HepG2 (cell line): Measurements from ENCODE around the gene ANKRD1. TPM values are rescaled to one million over a fixed set of nuclear protein-coding genes. Genes with fewer than 3 reads are reported as not detected.

Experiments used
- ATAC-seq: fragments of 200-7000 bp; cut with Tn5 transposase; 3 replicates; pipeline ENCODE4 v1.9.1; 2020; ENCODE audit warnings: mild to moderate bottlenecking, moderate library complexity
- BruUV-seq: library from RNA; stranded (reverse); fragments of 400-500 nt; replicated peaks from 2 replicates; lab custom pipeline; 2021; lab: Mats Ljungman, UMichigan
- CTCF ChIA-PET: fragments of 300-600 bp; formaldehyde crosslinking; extraction: SDS; loops from one replicate; lab custom pipeline; 2021; ENCODE audit warnings: low total read pairs, inconsistent platforms, low intra/inter-chr PET ratio; lab: Yijun Ruan, JAX
- POLR2A ChIA-PET: fragments of 350-600 bp; sonication (Branson Sonifier 250); formaldehyde crosslinking; loops from one replicate; lab custom pipeline; 2020; ENCODE audit warnings: antibody characterized with exemption, inconsistent platforms; lab: Yijun Ruan, JAX
- DNase-seq: peaks from one replicate; pipeline ENCODE4 v3.0.0-alpha.2; 2015; ENCODE audit warnings: low spot score
- FAIRE-seq: peaks from 3 replicates; lab custom pipeline; 2011; peaks lifted over from hg19 to GRCh38; lab: Jason Lieb, UNC
- H2AFZ ChIP-seq: one replicate; pipeline ENCODE4 v1.6.1; 2011; ENCODE audit warnings: low read length, inconsistent platforms
- H3K27ac ChIP-seq: fragments of 300-600 bp; 3 replicates; pipeline ENCODE4 v1.8.0; 2011; ENCODE audit warnings: mixed run types, mild to moderate bottlenecking, mixed read lengths, low read length, inconsistent platforms; ENCODE audit not compliant: insufficient read depth; ENCODE audit errors: extremely low read length
- H3K27me3 ChIP-seq, 2 experiments: fragments of 200-600 bp in 1 of 2; 2 replicates in 1 of 2; 3 replicates in 1 of 2; pipeline versions ENCODE4 v1.6.0 to v1.8.0; 2011; ENCODE audit warnings: low read length in 2 of 2, mild to moderate bottlenecking in 2 of 2, moderate library complexity in 2 of 2, inconsistent platforms in 1 of 2; ENCODE audit not compliant: insufficient read depth in 2 of 2, control insufficient read depth in 1 of 2
- H3K36me3 ChIP-seq, 2 experiments: fragments of 200-600 bp in 1 of 2; replicated peaks in 1 of 2; 2 replicates in 1 of 2; 3 replicates in 1 of 2; pipeline versions ENCODE4 v1.5.1 to v1.8.0; 2011; ENCODE audit warnings: low read length in 2 of 2, inconsistent platforms in 1 of 2; ENCODE audit not compliant: insufficient read depth in 2 of 2, control insufficient read depth in 1 of 2
- H3K4me1 ChIP-seq: 2 replicates; pipeline ENCODE4 v1.5.1; 2012; ENCODE audit warnings: low read length, inconsistent platforms; ENCODE audit not compliant: insufficient read depth
- H3K4me2 ChIP-seq: 2 replicates; pipeline ENCODE4 v1.6.0; 2011; ENCODE audit warnings: low read depth, low read length, inconsistent platforms
- H3K4me3 ChIP-seq, 3 experiments: fragments of 200-600 bp in 1 of 3; sonication (generic), shearing (Covaris generic) in 1 of 3; replicated peaks in 1 of 3; 2 replicates each; pipeline ENCODE4 v1.5.1; 2011 to 2016; ENCODE audit warnings: low read length in 3 of 3, inconsistent platforms in 2 of 3, low read depth in 2 of 3, mild to moderate bottlenecking in 2 of 3, control low read depth in 1 of 3, mixed read lengths in 1 of 3; ENCODE audit not compliant: insufficient read depth in 1 of 3
- H3K79me2 ChIP-seq: one replicate; pipeline ENCODE4 v1.6.1; 2011; ENCODE audit warnings: low read length, inconsistent platforms; ENCODE audit not compliant: insufficient read depth
- H3K9ac ChIP-seq: 2 replicates; pipeline ENCODE4 v1.6.0; 2011; ENCODE audit warnings: mild to moderate bottlenecking, low read depth, low read length, inconsistent platforms; ENCODE audit not compliant: insufficient read depth
- H3K9me3 ChIP-seq: 2 replicates; pipeline ENCODE4 v1.5.1; 2012; ENCODE audit warnings: mild to moderate bottlenecking, low read length
- H4K20me1 ChIP-seq: 2 replicates; pipeline ENCODE4 v1.6.0; 2011; ENCODE audit warnings: inconsistent platforms, mild to moderate bottlenecking, low read length, moderate library complexity; ENCODE audit not compliant: insufficient read depth
- CENPT ChIP-seq: sonication (generic); formaldehyde crosslinking; IDR thresholded peaks from 2 replicates; pipeline ENCODE4 v1.8.0; 2022; ENCODE audit warnings: low read depth, mild to moderate bottlenecking, moderate library complexity, missing genetic modification reagents
- MAFF ChIP-seq: IDR thresholded peaks from 2 replicates; pipeline ENCODE4 v1.6.1; 2011; ENCODE audit warnings: low read depth, low read length, improper control_type of control experiment
- MAFK ChIP-seq, 2 experiments: IDR thresholded peaks in 1 of 2; conservative IDR thresholded peaks in 1 of 2; 2 replicates each; pipeline ENCODE4 v1.6.1; 2011; ENCODE audit warnings: improper control_type of control experiment in 2 of 2, low read length in 2 of 2
- PAWR ChIP-seq: sonication (generic); formaldehyde crosslinking; IDR thresholded peaks from 2 replicates; pipeline ENCODE4 v1.4.0; 2020; ENCODE audit warnings: missing genetic modification reagents, mild to moderate bottlenecking, borderline replicate concordance
- POLR2A ChIP-seq, 2 experiments: IDR thresholded peaks; 2 replicates each; pipeline ENCODE4 v1.6.1; 2011; ENCODE audit warnings: low read depth in 2 of 2, low read length in 2 of 2, mild to moderate bottlenecking in 1 of 2, moderate library complexity in 1 of 2; ENCODE audit not compliant: insufficient read depth in 1 of 2
- WGBS: methylation state at CpG from one replicate; pipeline ENCODE4 v1.1.6; 2017; ENCODE audit warnings: low lambda C conversion rate; 5-methylcytosine and 5-hydroxymethylcytosine counted together
- in situ Hi-C: cut with HindIII; loops from 2 replicates; pipeline ENCODE4 v1.10.0; 2017; ENCODE audit warnings: low pct_unique_long_range_greater_than_20kb; ENCODE audit not compliant: extremely low pct_ligation_motif_present
- intact Hi-C: fragments of 100-400 bp; cut with micrococcal nuclease; formaldehyde crosslinking; loops from one replicate; pipeline ENCODE4 v1.10.0; 2022; ENCODE audit not compliant: unreplicated experiment
- polyA plus RNA-seq, 8 experiments: library from polyadenylated mRNA; depleted of rRNA in 3 of 8; stranded (reverse) in 7 of 8; unstranded in 1 of 8; fragments of >200 nt; fragmentation: Illumina TruSeq in 4 of 8; extraction: Trizol in 4 of 8; gene quantifications; 2 replicates each; pipeline versions ENCODE4 v1.2.1 to v1.2.3, GENCODE V29; 2011 to 2016; ENCODE audit warnings: low read depth in 4 of 8, missing spikeins in 1 of 8, mixed read lengths in 1 of 8; ENCODE audit not compliant: insufficient read depth in 1 of 8
- total RNA-seq, 5 experiments: library from RNA; depleted of rRNA; stranded (reverse); fragments of >200 nt; fragmentation: Illumina TruSeq; extraction: Trizol; gene quantifications; 2 replicates each; pipeline ENCODE4 v1.2.3, GENCODE V29; 2016; ENCODE audit warnings: low read depth in 1 of 5
- TF ChIP-seq, protein P1 (sequence below): sonication (generic); formaldehyde crosslinking; IDR thresholded peaks from 2 replicates; pipeline ENCODE4 v1.4.0; 2020; ENCODE audit warnings: missing genetic modification reagents

The ANKRD1 gene
- total and polyA plus RNA-seq, 2 of the 13 experiments (the other 11 are each of a cell fraction or from before 2014, with no cell fraction given), result 19.4 to 41.8 TPM

DNA sequence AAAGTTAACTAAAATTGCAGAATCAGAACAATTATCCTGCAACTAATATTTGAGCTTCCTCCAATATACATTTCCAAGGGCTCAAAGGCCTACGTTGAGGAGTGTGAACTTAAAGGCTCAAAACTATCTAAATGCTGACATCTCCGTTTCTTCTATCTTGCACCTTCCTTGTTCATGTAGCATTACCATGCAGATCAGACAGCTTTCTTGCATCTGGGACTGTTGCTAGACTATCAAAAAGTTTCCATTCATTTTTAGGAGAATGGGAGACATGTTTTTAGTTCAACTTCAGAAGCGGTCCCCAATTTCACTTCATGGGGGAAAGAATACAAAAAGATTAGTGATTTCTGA lies 2.9 kb downstream of the ANKRD1 start:
- H3K27ac ChIP-seq, result no peak overlapping the region
- no peaks in the 10 kb centered on the region for H3K27me3 ChIP-seq
- intact Hi-C loops, result no loop called here
- CTCF ChIA-PET, result no interaction called here
- DNase-seq (no peak), FAIRE-seq (no peak), ATAC-seq (no peak)
- BruUV-seq, result no TSS peak
- H3K9me3 ChIP-seq, result no peaks in the 10 kb centered on the region
- H3K4me2 ChIP-seq, result no peak overlapping the region
- TF ChIP-seq MAFK (conservative IDR thresholded peaks at IDR 0.05 in 1 of 2, IDR thresholded peaks at IDR 0.05 in 1 of 2; ENCODE audit: low read length in 2 of 2) (peak; percentile 61 to 62), MAFF (peak; percentile 45; the same call in 1 of the 2 replicates), POLR2A (IDR thresholded peaks at IDR 0.05; ENCODE audit: insufficient read depth in 1 of 2, low read depth in 2 of 2, low read length in 2 of 2) (peak in 1 of 2 experiments; percentile 45; a peak in 1 of 4 replicates), CENPT (no peak), PAWR (CRISPR knock-in tag) (no peak)
- TF ChIP-seq, protein P1, sequence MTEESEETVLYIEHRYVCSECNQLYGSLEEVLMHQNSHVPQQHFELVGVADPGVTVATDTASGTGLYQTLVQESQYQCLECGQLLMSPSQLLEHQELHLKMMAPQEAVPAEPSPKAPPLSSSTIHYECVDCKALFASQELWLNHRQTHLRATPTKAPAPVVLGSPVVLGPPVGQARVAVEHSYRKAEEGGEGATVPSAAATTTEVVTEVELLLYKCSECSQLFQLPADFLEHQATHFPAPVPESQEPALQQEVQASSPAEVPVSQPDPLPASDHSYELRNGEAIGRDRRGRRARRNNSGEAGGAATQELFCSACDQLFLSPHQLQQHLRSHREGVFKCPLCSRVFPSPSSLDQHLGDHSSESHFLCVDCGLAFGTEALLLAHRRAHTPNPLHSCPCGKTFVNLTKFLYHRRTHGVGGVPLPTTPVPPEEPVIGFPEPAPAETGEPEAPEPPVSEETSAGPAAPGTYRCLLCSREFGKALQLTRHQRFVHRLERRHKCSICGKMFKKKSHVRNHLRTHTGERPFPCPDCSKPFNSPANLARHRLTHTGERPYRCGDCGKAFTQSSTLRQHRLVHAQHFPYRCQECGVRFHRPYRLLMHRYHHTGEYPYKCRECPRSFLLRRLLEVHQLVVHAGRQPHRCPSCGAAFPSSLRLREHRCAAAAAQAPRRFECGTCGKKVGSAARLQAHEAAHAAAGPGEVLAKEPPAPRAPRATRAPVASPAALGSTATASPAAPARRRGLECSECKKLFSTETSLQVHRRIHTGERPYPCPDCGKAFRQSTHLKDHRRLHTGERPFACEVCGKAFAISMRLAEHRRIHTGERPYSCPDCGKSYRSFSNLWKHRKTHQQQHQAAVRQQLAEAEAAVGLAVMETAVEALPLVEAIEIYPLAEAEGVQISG (CRISPR knock-in tag), result no peak
- 93% methylated on average over 3 of the region's 3 CpGs for WGBS
- H3K36me3 ChIP-seq, result peaks cover 1 to 9% of the 10 kb centered on the region in 2 experiments; a peak in 4 of 5 replicates
- no peaks in the 10 kb centered on the region for H3K79me2 ChIP-seq
- in situ Hi-C loops, result no loop called here
- peaks cover 51% of the 10 kb centered on the region for H3K4me1 ChIP-seq
- H4K20me1 ChIP-seq, result no peaks in the 10 kb centered on the region
- no peak overlapping the region for H3K4me3 ChIP-seq
- no peak overlapping the region for H3K9ac ChIP-seq
- no peak overlapping the region for H2AFZ ChIP-seq
- POLR2A ChIA-PET, result no interaction called here
